GM12891 (cell line): ENCODE measurements around the gene MCHR2.
"Not testable (repeated sequence)": the region's sequence is repeated elsewhere in the genome, so short reads cannot be mapped to it uniquely, and the experiment has no call there.

ENCODE experiments used
- PAX5 ChIP-seq: IDR thresholded peaks from 2 replicates; pipeline ENCODE4 v1.6.1; 2011; ENCODE audit warnings: low read length, moderate library complexity, mild to moderate bottlenecking; ENCODE audit not compliant: insufficient read depth, severe bottlenecking
- POLR2A ChIP-seq: IDR thresholded peaks from 2 replicates; pipeline ENCODE4 v1.6.1; 2011; ENCODE audit warnings: low read depth, low read length, control low read depth
- POLR2AphosphoS5 ChIP-seq: IDR thresholded peaks from 2 replicates; pipeline ENCODE4 v1.6.1; 2011; ENCODE audit warnings: low read depth, low read length, control low read depth
- SPI1 ChIP-seq: IDR thresholded peaks from 2 replicates; pipeline ENCODE4 v1.6.1; 2011; ENCODE audit warnings: low read depth, low read length, control low read depth
- TAF1 ChIP-seq: IDR thresholded peaks from 2 replicates; pipeline ENCODE4 v1.6.1; 2011; ENCODE audit warnings: low read depth, low read length, control low read depth

DNA sequence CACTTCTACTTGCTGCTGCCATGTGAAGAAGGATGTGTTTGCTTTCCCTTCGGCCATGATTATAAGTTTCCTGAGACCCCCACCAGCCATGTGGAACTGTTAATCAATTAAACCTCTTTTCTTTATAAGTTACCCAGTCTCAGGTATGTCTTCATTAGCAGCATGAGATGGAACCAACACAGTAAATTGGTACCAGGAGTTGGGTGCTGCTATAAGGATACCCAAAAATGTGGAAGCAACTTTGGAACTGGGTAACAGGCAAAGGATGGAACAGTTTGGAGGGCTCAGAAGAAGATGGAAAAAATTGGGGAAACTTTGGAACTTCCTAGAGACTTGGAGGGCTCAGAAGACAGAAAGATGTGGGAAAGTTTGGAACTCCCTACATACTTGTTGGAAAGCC, 44.5 kb upstream of the MCHR2 start:
- TF ChIP-seq POLR2AphosphoS5, POLR2A, PAX5, TAF1, SPI1: not testable (repeated sequence)
